ENCODE measurements around the gene SORBS1. TPM values are rescaled to one million over a fixed set of nuclear protein-coding genes. Genes with fewer than 3 reads are reported as not detected.

Gene SORBS1
- total RNA-seq, 1 donor from 2014 or later = 5.1 TPM

GRCh38 chr10:95326396-95326795 lies 234.8 kb downstream of the SORBS1 start:
- Mint-ChIP-seq H3K36me3 (ENCODE audit: low read depth, unreplicated experiment) (peaks cover 3% of the 10 kb centered on the region), H3K4me3 (ENCODE audit: unreplicated experiment) (no peak overlapping the region), H3K27me3 (ENCODE audit: low read depth, unreplicated experiment) (no peaks in the 10 kb centered on the region), H3K4me1 (ENCODE audit: low read depth, unreplicated experiment) (peaks cover 10% of the 10 kb centered on the region), H3K9me3 (ENCODE audit: unreplicated experiment) (no peaks in the 10 kb centered on the region), H3K27ac (ENCODE audit: unreplicated experiment) (no peak overlapping the region)
- Histone ChIP-seq H3K4me1 (ENCODE audit: insufficient read depth, low read length) (peaks cover 3% of the 10 kb centered on the region), H3K9ac (ENCODE audit: low read length) (no peak overlapping the region), H3K27me3 (ENCODE audit: insufficient read depth, low read length) (no peaks in the 10 kb centered on the region), H4K20me1 (ENCODE audit: insufficient read depth, low read length) (no peaks in the 10 kb centered on the region), H2AFZ (ENCODE audit: low read depth, low read length) (no peak overlapping the region), H3K4me3 (ENCODE audit: insufficient read depth, low read depth, low read length) (no peak overlapping the region), H3K4me2 (ENCODE audit: low read length) (no peak overlapping the region), H3K9me3 (ENCODE audit: insufficient read depth, low read depth, low read length) (no peaks in the 10 kb centered on the region), H3K36me3 (ENCODE audit: insufficient read depth, low read length) (no peaks in the 10 kb centered on the region), H3K27ac (ENCODE audit: low read depth, low read length) (no peak overlapping the region), H3K79me2 (ENCODE audit: insufficient read depth, low read length) (no peaks in the 10 kb centered on the region)
- DNase-seq (ENCODE audit: low read depth) (no peak), FAIRE-seq (no peak)
- TF ChIP-seq CTCF (IDR thresholded peaks at IDR 0.05; ENCODE audit: insufficient read depth, low read depth, low read length) (no peak), EZH2 (IDR thresholded peaks at IDR 0.05; ENCODE audit: insufficient read depth, low read length) (no peak)

DNA sequence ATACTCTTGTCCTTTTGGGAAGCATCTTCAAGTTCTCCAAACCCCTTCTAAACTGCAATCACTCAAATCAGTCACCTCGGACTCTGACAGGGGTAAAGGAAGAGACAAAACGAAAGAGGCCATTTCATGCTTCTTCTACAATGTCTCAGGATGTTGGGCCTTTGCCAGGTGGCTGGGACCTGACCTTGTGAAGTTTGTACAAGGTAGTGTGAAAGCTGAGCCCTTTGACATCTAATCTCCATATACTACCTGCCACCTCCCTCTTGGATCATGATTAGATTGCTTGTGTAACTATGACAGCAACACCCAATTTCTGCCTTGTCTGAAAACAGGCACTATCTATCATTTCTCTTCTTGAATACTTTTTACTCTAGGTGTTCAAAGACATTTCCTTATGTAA lies 235.3 kb downstream of the SORBS1 start:
- H3K9me3 ChIP-seq (ENCODE audit: insufficient read depth, low read depth, low read length) = no peaks in the 10 kb centered on the region
- no peak overlapping the region for H3K4me3 Mint-ChIP-seq (ENCODE audit: unreplicated experiment)
- peaks cover 3% of the 10 kb centered on the region for H3K36me3 Mint-ChIP-seq (ENCODE audit: low read depth, unreplicated experiment)
- H3K4me1 Mint-ChIP-seq (ENCODE audit: low read depth, unreplicated experiment) = peaks cover 10% of the 10 kb centered on the region
- DNase-seq (ENCODE audit: low read depth) = no peak
- H3K4me2 ChIP-seq (ENCODE audit: low read length) = no peak overlapping the region
- peaks cover 3% of the 10 kb centered on the region for H3K4me1 ChIP-seq (ENCODE audit: insufficient read depth, low read length)
- no peaks in the 10 kb centered on the region for H3K79me2 ChIP-seq (ENCODE audit: insufficient read depth, low read length)
- H3K9ac ChIP-seq (ENCODE audit: low read length) = no peak overlapping the region
- no peak overlapping the region for H3K27ac Mint-ChIP-seq (ENCODE audit: unreplicated experiment)
- TF ChIP-seq EZH2 (IDR thresholded peaks at IDR 0.05; ENCODE audit: insufficient read depth, low read length) (no peak), CTCF (IDR thresholded peaks at IDR 0.05; ENCODE audit: insufficient read depth, low read depth, low read length) (no peak)
- no peaks in the 10 kb centered on the region for H3K27me3 ChIP-seq (ENCODE audit: insufficient read depth, low read length)
- FAIRE-seq = no peak
- H4K20me1 ChIP-seq (ENCODE audit: insufficient read depth, low read length) = no peaks in the 10 kb centered on the region
- no peaks in the 10 kb centered on the region for H3K27me3 Mint-ChIP-seq (ENCODE audit: low read depth, unreplicated experiment)
- H3K36me3 ChIP-seq (ENCODE audit: insufficient read depth, low read length) = no peaks in the 10 kb centered on the region
- no peak overlapping the region for H3K27ac ChIP-seq (ENCODE audit: low read depth, low read length)
- H3K4me3 ChIP-seq (ENCODE audit: insufficient read depth, low read depth, low read length) = no peak overlapping the region
- no peaks in the 10 kb centered on the region for H3K9me3 Mint-ChIP-seq (ENCODE audit: unreplicated experiment)
- H2AFZ ChIP-seq (ENCODE audit: low read depth, low read length) = no peak overlapping the region

GRCh38 chr10:95324436-95325268 lies 236.5 kb downstream of the SORBS1 start:
- Mint-ChIP-seq H3K9me3 (ENCODE audit: unreplicated experiment) (no peaks in the 10 kb centered on the region), H3K27ac (ENCODE audit: unreplicated experiment) (no peak overlapping the region), H3K27me3 (ENCODE audit: low read depth, unreplicated experiment) (no peaks in the 10 kb centered on the region), H3K36me3 (ENCODE audit: low read depth, unreplicated experiment) (peaks cover 7% of the 10 kb centered on the region), H3K4me3 (ENCODE audit: unreplicated experiment) (no peak overlapping the region), H3K4me1 (ENCODE audit: low read depth, unreplicated experiment) (peaks cover 8% of the 10 kb centered on the region)
- H3K27ac ChIP-seq (ENCODE audit: low read depth, low read length) = no peak overlapping the region
- H3K4me2 ChIP-seq (ENCODE audit: low read length) = no peak overlapping the region
- no peaks in the 10 kb centered on the region for H3K9me3 ChIP-seq (ENCODE audit: insufficient read depth, low read depth, low read length)
- H4K20me1 ChIP-seq (ENCODE audit: insufficient read depth, low read length) = no peaks in the 10 kb centered on the region
- no peak for DNase-seq (ENCODE audit: low read depth)
- no peak overlapping the region for H3K4me3 ChIP-seq (ENCODE audit: insufficient read depth, low read depth, low read length)
- no peaks in the 10 kb centered on the region for H3K79me2 ChIP-seq (ENCODE audit: insufficient read depth, low read length)
- no peak for TF ChIP-seq EZH2 (IDR thresholded peaks at IDR 0.05; ENCODE audit: insufficient read depth, low read length)
- no peak for TF ChIP-seq CTCF (IDR thresholded peaks at IDR 0.05; ENCODE audit: insufficient read depth, low read depth, low read length)
- peaks cover 3% of the 10 kb centered on the region for H3K4me1 ChIP-seq (ENCODE audit: insufficient read depth, low read length)
- no peak for FAIRE-seq
- no peaks in the 10 kb centered on the region for H3K36me3 ChIP-seq (ENCODE audit: insufficient read depth, low read length)
- no peak overlapping the region for H3K9ac ChIP-seq (ENCODE audit: low read length)
- H2AFZ ChIP-seq (ENCODE audit: low read depth, low read length) = no peak overlapping the region
- no peaks in the 10 kb centered on the region for H3K27me3 ChIP-seq (ENCODE audit: insufficient read depth, low read length)

All from astrocyte (in vitro differentiated cells and primary cell).